ENCODE results near the gene SPACA7.

- TF ChIP-seq CTCF (IDR thresholded peaks at IDR 0.05) (no peak), POLR2A (IDR thresholded peaks at IDR 0.05) (no peak)
These were observed 77.9 kb downstream of the SPACA7 start for GRCh38 chr13:112453874-112454647.
